Measurements from ENCODE around the gene ADCY5.

Gene ADCY5

GRCh38 chr3:123410149-123410515 is 38.8 kb downstream of the ADCY5 start:
- no peak for DNase-seq (ENCODE audit: low read depth in 1 of 2, low spot score in 1 of 2)

- no peak for DNase-seq (ENCODE audit: low read depth in 1 of 2, low spot score in 1 of 2)
Observed at GRCh38 chr3:123409443-123410148, 39.3 kb downstream of the ADCY5 start.

- DNase-seq (ENCODE audit: low read depth in 1 of 2, low spot score in 1 of 2) = no peak
Observed at GRCh38 chr3:123406598-123406997, 42.3 kb downstream of the ADCY5 start.

GRCh38 chr3:123405936-123406510 is 42.9 kb downstream of the ADCY5 start:
- DNase-seq (ENCODE audit: low read depth in 1 of 2, low spot score in 1 of 2) = no peak

GRCh38 chr3:123405021-123405420 is 43.9 kb downstream of the ADCY5 start:
- no peak for DNase-seq (ENCODE audit: low read depth in 1 of 2, low spot score in 1 of 2)

- DNase-seq (ENCODE audit: low read depth in 1 of 2, low spot score in 1 of 2) = no peak
Observed at GRCh38 chr3:123404391-123404790, 44.5 kb downstream of the ADCY5 start.

GRCh38 chr3:123401836-123402530 is 46.9 kb downstream of the ADCY5 start:
- DNase-seq (ENCODE audit: low read depth in 1 of 2, low spot score in 1 of 2) = no peak

- DNase-seq (ENCODE audit: low read depth in 1 of 2, low spot score in 1 of 2) = no peak
Observed at GRCh38 chr3:123400169-123400568, 48.7 kb downstream of the ADCY5 start.

- no peak for DNase-seq (ENCODE audit: low read depth in 1 of 2, low spot score in 1 of 2)
Observed at GRCh38 chr3:123399653-123400052, 49.2 kb downstream of the ADCY5 start.

- no peak for DNase-seq (ENCODE audit: low read depth in 1 of 2, low spot score in 1 of 2)
Observed at GRCh38 chr3:123397921-123398785, 50.7 kb downstream of the ADCY5 start.

- no peak for DNase-seq (ENCODE audit: low read depth in 1 of 2, low spot score in 1 of 2)
Observed at GRCh38 chr3:123397050-123397590, 51.8 kb downstream of the ADCY5 start.

- DNase-seq (ENCODE audit: low read depth in 1 of 2, low spot score in 1 of 2) = no peak
Observed at GRCh38 chr3:123396171-123397049, 52.5 kb downstream of the ADCY5 start.

GRCh38 chr3:123395235-123395634 is 53.7 kb downstream of the ADCY5 start:
- no peak for DNase-seq (ENCODE audit: low read depth in 1 of 2, low spot score in 1 of 2)

GRCh38 chr3:123394391-123395020 is 54.4 kb downstream of the ADCY5 start:
- no peak for DNase-seq (ENCODE audit: low read depth in 1 of 2, low spot score in 1 of 2)

GRCh38 chr3:123392871-123393620 is 55.8 kb downstream of the ADCY5 start:
- no peak for DNase-seq (ENCODE audit: low read depth in 1 of 2, low spot score in 1 of 2)

- DNase-seq (ENCODE audit: low read depth in 1 of 2, low spot score in 1 of 2) = no peak
Observed at GRCh38 chr3:123392368-123392767, 56.5 kb downstream of the ADCY5 start.

GRCh38 chr3:123390865-123391600 is 57.9 kb downstream of the ADCY5 start:
- DNase-seq (ENCODE audit: low read depth in 1 of 2, low spot score in 1 of 2) = no peak

- no peak for DNase-seq (ENCODE audit: low read depth in 1 of 2, low spot score in 1 of 2)
Observed at GRCh38 chr3:123389628-123389918, 59.3 kb downstream of the ADCY5 start.

Measured in activated T-helper 1 cell treated with anti-CD3 and anti-CD28 coated beads, Interleukin-2, amount 50 U/mL, for 16 hours (primary cell).